DND-41 (cell line): ENCODE data around the gene EHMT1.

ENCODE experiments used
- ATAC-seq: fragments of 200-7000 bp; cut with Tn5 transposase; 3 replicates; pipeline ENCODE4 v1.9.1; 2021; ENCODE audit warnings: low read depth; ENCODE audit not compliant: insufficient read depth
- DNase-seq: peaks from one replicate; pipeline ENCODE4 v3.0.0-alpha.2; 2020
- H2AFZ ChIP-seq: 2 replicates; pipeline ENCODE4 v1.6.0; 2012; ENCODE audit warnings: low read depth, low read length
- H3K27ac ChIP-seq: 2 replicates; pipeline ENCODE4 v1.5.1; 2012; ENCODE audit warnings: low read length, inconsistent platforms
- H3K27me3 ChIP-seq: fragments of 200-600 bp; sonication (generic); 2 replicates; pipeline ENCODE4 v1.6.0; 2012; ENCODE audit warnings: low read length, mild to moderate bottlenecking, inconsistent platforms; ENCODE audit not compliant: insufficient read depth, poor library complexity
- H3K36me3 ChIP-seq: 2 replicates; pipeline ENCODE4 v1.5.1; 2012; ENCODE audit warnings: low read length, inconsistent platforms; ENCODE audit not compliant: insufficient read depth
- H3K4me1 ChIP-seq: 2 replicates; pipeline ENCODE4 v1.5.1; 2012; ENCODE audit warnings: mild to moderate bottlenecking, low read length; ENCODE audit not compliant: insufficient read depth
- H3K4me2 ChIP-seq: 2 replicates; pipeline ENCODE4 v1.6.0; 2012; ENCODE audit warnings: mild to moderate bottlenecking, moderate library complexity, low read length, inconsistent platforms; ENCODE audit not compliant: insufficient read depth
- H3K4me3 ChIP-seq, 2 experiments: fragments of 200-600 bp in 1 of 2; shearing (Covaris generic) in 1 of 2; 2 replicates each; pipeline ENCODE4 v1.5.1; 2012 to 2016; ENCODE audit warnings: inconsistent platforms in 2 of 2, low read length in 2 of 2, mild to moderate bottlenecking in 2 of 2, low read depth in 1 of 2, moderate library complexity in 1 of 2
- H3K79me2 ChIP-seq: 2 replicates; pipeline ENCODE4 v1.6.0; 2012; ENCODE audit warnings: low read length, inconsistent platforms; ENCODE audit not compliant: insufficient read depth
- H3K9ac ChIP-seq: 2 replicates; pipeline ENCODE4 v1.6.0; 2012; ENCODE audit warnings: low read depth, mild to moderate bottlenecking, inconsistent platforms, low read length, moderate library complexity
- H3K9me3 ChIP-seq: 2 replicates; pipeline ENCODE4 v1.5.1; 2012; ENCODE audit warnings: low read length, moderate library complexity, mild to moderate bottlenecking, inconsistent platforms; ENCODE audit not compliant: insufficient read depth, severe bottlenecking
- H4K20me1 ChIP-seq: 2 replicates; pipeline ENCODE4 v1.6.0; 2012; ENCODE audit warnings: low read length; ENCODE audit not compliant: insufficient read depth
- CTCF ChIP-seq: IDR thresholded peaks from 2 replicates; pipeline ENCODE4 v1.5.1; 2012; ENCODE audit warnings: borderline replicate concordance, low read length, moderate library complexity, mild to moderate bottlenecking; ENCODE audit not compliant: poor library complexity, severe bottlenecking; ENCODE audit errors: extremely low read depth
- EZH2 ChIP-seq: IDR thresholded peaks from 3 replicates; pipeline ENCODE4 v1.6.1; 2012; ENCODE audit warnings: borderline replicate concordance, low read depth, mild to moderate bottlenecking, moderate library complexity, low read length, inconsistent platforms; ENCODE audit not compliant: severe bottlenecking

The EHMT1 gene

GRCh38 chr9:137618105-137619067 lies at the start of gene EHMT1:
EHMT1 (plus strand) TSS chr9:137619005; CDS start chr9:137619029, 24 bp downstream.
- Histone ChIP-seq H3K27ac (peak within 1 kb of the TSS; percentile 93), H3K79me2 (peaks cover 69% of the 10 kb centered on the region), H3K9me3 (no peaks in the 10 kb centered on the region), H3K9ac (peak within 1 kb of the TSS; percentile 96), H3K4me1 (peaks cover 38% of the 10 kb centered on the region), H3K4me3 (peak within 1 kb of the TSS; percentile 97 to 98), H3K4me2 (peak within 1 kb of the TSS; percentile 99), H2AFZ (peak within 1 kb of the TSS; percentile 83), H3K36me3 (peaks cover 56% of the 10 kb centered on the region), H3K27me3 (no peaks in the 10 kb centered on the region), H4K20me1 (peaks cover 33% of the 10 kb centered on the region; the same call in 1 of the 2 replicates)
- peak; percentile 71 for ATAC-seq
- no peak for TF ChIP-seq EZH2
- peak; percentile 3 for TF ChIP-seq CTCF
- peak; percentile 85 for DNase-seq

- no peak overlapping the region for H3K4me3 ChIP-seq
- no peaks in the 10 kb centered on the region for H3K9me3 ChIP-seq
- H2AFZ ChIP-seq, result no peak overlapping the region
- H3K4me1 ChIP-seq, result no peaks in the 10 kb centered on the region
- peaks cover 18% of the 10 kb centered on the region; the same call in 1 of the 2 replicates for H4K20me1 ChIP-seq
- no peak overlapping the region for H3K4me2 ChIP-seq
- H3K79me2 ChIP-seq, result peaks cover 10% of the 10 kb centered on the region
- H3K9ac ChIP-seq, result no peak overlapping the region
- H3K27ac ChIP-seq, result no peak overlapping the region
- no peaks in the 10 kb centered on the region for H3K27me3 ChIP-seq
- no peak for ATAC-seq
- DNase-seq, result no peak
- no peak for TF ChIP-seq CTCF
- TF ChIP-seq EZH2, result no peak
- peaks cover 35% of the 10 kb centered on the region for H3K36me3 ChIP-seq
These were observed 49.1 kb upstream of the EHMT1 start for GRCh38 chr9:137569609-137570203.

GRCh38 chr9:137570566-137570965 lies 48.2 kb upstream of the EHMT1 start:
- Histone ChIP-seq H2AFZ (no peak overlapping the region), H3K79me2 (peaks cover 18% of the 10 kb centered on the region), H3K9ac (no peak overlapping the region), H3K27me3 (no peaks in the 10 kb centered on the region), H3K36me3 (peaks cover 40% of the 10 kb centered on the region), H3K4me2 (no peak overlapping the region), H3K9me3 (no peaks in the 10 kb centered on the region), H4K20me1 (peaks cover 23% of the 10 kb centered on the region; the same call in 1 of the 2 replicates), H3K4me3 (no peak overlapping the region), H3K27ac (no peak overlapping the region), H3K4me1 (0 out of 2 replicates have a peak, but pooled peaks cover 2% of the 10 kb centered on the region)
- DNase-seq, result no peak
- TF ChIP-seq EZH2 (no peak), CTCF (no peak)
- no peak for ATAC-seq
